Keratinocyte (primary cell): Measurements from ENCODE around the gene SORL1.

ENCODE experiments used
- EZH2 ChIP-seq: IDR thresholded peaks from one replicate; pipeline ENCODE4 v1.6.1; 2012; ENCODE audit warnings: inconsistent platforms, mild to moderate bottlenecking, low read length, moderate library complexity
- TF ChIP-seq, protein P1 (sequence below), 3 experiments: IDR thresholded peaks in 1 of 3; conservative IDR thresholded peaks in 1 of 3; optimal IDR thresholded peaks in 1 of 3; 2 replicates in 2 of 3; 3 replicates in 1 of 3; pipeline versions ENCODE3 to v1.5.1; 2011; ENCODE audit warnings: low read length in 3 of 3, mild to moderate bottlenecking in 3 of 3, moderate library complexity in 2 of 3, control low read depth in 1 of 3, inconsistent platforms in 1 of 3; ENCODE audit not compliant: insufficient read depth in 2 of 3; ENCODE audit errors: extremely low read depth in 1 of 3

DNA sequence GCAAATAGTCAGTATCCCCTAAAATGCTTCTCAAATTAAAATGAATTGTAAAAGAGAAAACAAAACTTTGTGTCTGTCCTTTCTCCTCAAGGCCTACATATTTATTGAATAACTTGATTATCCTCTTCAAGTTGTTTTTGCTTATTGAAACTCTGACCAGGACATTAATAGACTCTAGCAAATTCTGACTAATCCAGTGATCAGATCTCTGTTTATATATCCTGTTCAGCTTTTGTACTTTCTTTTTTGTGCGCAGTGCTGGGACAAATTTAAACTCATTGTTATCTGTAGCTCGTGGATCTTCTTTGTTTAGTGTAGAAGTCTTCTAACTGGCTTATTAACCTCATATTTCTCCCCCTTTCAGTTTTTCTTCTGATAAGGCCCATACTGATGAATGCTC lies 140.6 kb downstream of the SORL1 start:
- TF ChIP-seq, protein P1, sequence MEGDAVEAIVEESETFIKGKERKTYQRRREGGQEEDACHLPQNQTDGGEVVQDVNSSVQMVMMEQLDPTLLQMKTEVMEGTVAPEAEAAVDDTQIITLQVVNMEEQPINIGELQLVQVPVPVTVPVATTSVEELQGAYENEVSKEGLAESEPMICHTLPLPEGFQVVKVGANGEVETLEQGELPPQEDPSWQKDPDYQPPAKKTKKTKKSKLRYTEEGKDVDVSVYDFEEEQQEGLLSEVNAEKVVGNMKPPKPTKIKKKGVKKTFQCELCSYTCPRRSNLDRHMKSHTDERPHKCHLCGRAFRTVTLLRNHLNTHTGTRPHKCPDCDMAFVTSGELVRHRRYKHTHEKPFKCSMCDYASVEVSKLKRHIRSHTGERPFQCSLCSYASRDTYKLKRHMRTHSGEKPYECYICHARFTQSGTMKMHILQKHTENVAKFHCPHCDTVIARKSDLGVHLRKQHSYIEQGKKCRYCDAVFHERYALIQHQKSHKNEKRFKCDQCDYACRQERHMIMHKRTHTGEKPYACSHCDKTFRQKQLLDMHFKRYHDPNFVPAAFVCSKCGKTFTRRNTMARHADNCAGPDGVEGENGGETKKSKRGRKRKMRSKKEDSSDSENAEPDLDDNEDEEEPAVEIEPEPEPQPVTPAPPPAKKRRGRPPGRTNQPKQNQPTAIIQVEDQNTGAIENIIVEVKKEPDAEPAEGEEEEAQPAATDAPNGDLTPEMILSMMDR (optimal IDR thresholded peaks at IDR 0.05 in 1 of 3, IDR thresholded peaks at IDR 0.05 in 1 of 3, conservative IDR thresholded peaks at IDR 0.05 in 1 of 3; ENCODE audit: extremely low read depth in 1 of 3, insufficient read depth in 2 of 3, low read length in 3 of 3), result no peak
- no peak for TF ChIP-seq EZH2
